Lower lobe of right lung (tissue), 2 donors: ENCODE data around the gene COG6. TPM values are rescaled to one million over a fixed set of nuclear protein-coding genes. Genes with fewer than 3 reads are reported as not detected.

ENCODE experiments used
- ATAC-seq, 2 donors: fragments of 200-7000 bp; cut with Tn5 transposase; one replicate each; pipeline ENCODE4 v1.9.1; 2020 to 2022; ENCODE audit warnings: mild to moderate bottlenecking in 2 of 2, moderate library complexity in 2 of 2
- DNase-seq: peaks from one replicate; pipeline ENCODE4 v3.0.0-alpha.2; 2020
- H3K27ac ChIP-seq: fragments of 200-600 bp; one replicate; pipeline ENCODE4 v1.8.0; 2022
- H3K27me3 ChIP-seq: fragments of 200-600 bp; one replicate; pipeline ENCODE4 v1.8.0; 2022; ENCODE audit warnings: low read depth
- H3K36me3 ChIP-seq: fragments of 200-600 bp; one replicate; pipeline ENCODE4 v1.8.0; 2022; ENCODE audit warnings: mild to moderate bottlenecking
- H3K4me1 ChIP-seq: fragments of 200-600 bp; one replicate; pipeline ENCODE4 v1.8.0; 2022
- H3K4me3 ChIP-seq: fragments of 200-600 bp; one replicate; pipeline ENCODE4 v1.8.0; 2022; ENCODE audit warnings: mild to moderate bottlenecking
- H3K9me3 ChIP-seq: fragments of 200-600 bp; one replicate; pipeline ENCODE4 v1.8.0; 2022
- CTCF ChIP-seq: fragments of 200-600 bp; IDR thresholded peaks from one replicate; pipeline ENCODE4 v1.8.0; 2022; ENCODE audit warnings: antibody characterized with exemption, mild to moderate bottlenecking
- intact Hi-C: fragments of 100-400 bp; cut with DNase I; formaldehyde crosslinking; loops from one replicate; pipeline ENCODE4 v1.11.0; 2022
- total RNA-seq: library from RNA; stranded (reverse); fragmentation: NEBNext Ultra II Directional; extraction: Animal tissue kit (Norgen Biotek cat#: 25700); gene quantifications from one replicate; pipeline ENCODE4 v1.2.1, GENCODE V29; 2021
- donor health status: DM: no; HTN: yes; CAD: no; lungs with severe emphysema.

COG6 gene
- total RNA-seq, 1 donor from 2014 or later = 28.6 TPM

- no peak for DNase-seq
- intact Hi-C loops = no loop called here
- Histone ChIP-seq H3K4me3 (no peak overlapping the region), H3K27ac (no peak overlapping the region), H3K9me3 (no peaks in the 10 kb centered on the region), H3K27me3 (no peaks in the 10 kb centered on the region), H3K36me3 (no peaks in the 10 kb centered on the region), H3K4me1 (no peaks in the 10 kb centered on the region)
- TF ChIP-seq CTCF = no peak
- no peak for ATAC-seq
These were observed 124.1 kb downstream of the COG6 start for GRCh38 chr13:39779337-39780265.

GRCh38 chr13:39780711-39781110, 125.2 kb downstream of the COG6 start:
- H3K36me3 ChIP-seq = no peaks in the 10 kb centered on the region
- no peak for DNase-seq
- TF ChIP-seq CTCF = no peak
- ATAC-seq = no peak
- H3K4me1 ChIP-seq = no peaks in the 10 kb centered on the region
- intact Hi-C loops = no loop called here
- no peaks in the 10 kb centered on the region for H3K27me3 ChIP-seq
- H3K27ac ChIP-seq = no peak overlapping the region
- H3K9me3 ChIP-seq = no peaks in the 10 kb centered on the region
- H3K4me3 ChIP-seq = no peak overlapping the region

DNA sequence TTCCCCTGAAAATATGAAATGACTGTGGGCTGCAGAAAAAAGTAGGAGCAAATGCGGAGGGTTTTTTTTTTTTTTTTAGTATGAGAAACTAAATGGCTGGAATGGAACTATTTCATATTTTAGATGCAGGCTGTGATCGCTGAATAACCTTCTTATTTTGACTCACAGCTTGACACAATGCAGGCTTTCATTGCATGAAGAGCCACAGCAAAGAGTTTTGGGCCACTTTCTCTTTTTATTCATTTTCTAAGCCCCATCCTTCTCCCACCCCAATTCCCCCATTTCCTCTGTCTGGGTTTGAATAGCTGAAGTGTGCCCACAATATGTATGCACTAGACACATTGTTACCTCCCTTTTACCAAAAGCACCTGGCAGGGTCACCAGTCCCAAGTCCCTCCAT, 125.9 kb downstream of the COG6 start:
- no peak for TF ChIP-seq CTCF
- intact Hi-C loops = no loop called here
- ATAC-seq = no peak
- no peak overlapping the region for H3K4me3 ChIP-seq
- H3K36me3 ChIP-seq = no peaks in the 10 kb centered on the region
- no peak overlapping the region for H3K27ac ChIP-seq
- H3K27me3 ChIP-seq = no peaks in the 10 kb centered on the region
- no peaks in the 10 kb centered on the region for H3K4me1 ChIP-seq
- DNase-seq = no peak
- H3K9me3 ChIP-seq = no peaks in the 10 kb centered on the region

- no peaks in the 10 kb centered on the region for H3K9me3 ChIP-seq
- H3K4me1 ChIP-seq = no peaks in the 10 kb centered on the region
- DNase-seq (no peak), ATAC-seq (no peak)
- H3K27me3 ChIP-seq = no peaks in the 10 kb centered on the region
- intact Hi-C loops = no loop called here
- H3K27ac ChIP-seq = no peak overlapping the region
- no peaks in the 10 kb centered on the region for H3K36me3 ChIP-seq
- no peak for TF ChIP-seq CTCF
- no peak overlapping the region for H3K4me3 ChIP-seq
These were observed 127.6 kb downstream of the COG6 start for GRCh38 chr13:39783051-39783450.

GRCh38 chr13:39784347-39784746, 128.9 kb downstream of the COG6 start:
- no peaks in the 10 kb centered on the region for H3K27me3 ChIP-seq
- H3K27ac ChIP-seq = no peak overlapping the region
- no peak overlapping the region for H3K4me3 ChIP-seq
- DNase-seq = no peak
- H3K36me3 ChIP-seq = no peaks in the 10 kb centered on the region
- intact Hi-C loops = no loop called here
- ATAC-seq = no peak
- no peaks in the 10 kb centered on the region for H3K9me3 ChIP-seq
- TF ChIP-seq CTCF = no peak
- H3K4me1 ChIP-seq = no peaks in the 10 kb centered on the region
